ENCODE results near the gene TLCD3A. TPM values are rescaled to one million over a fixed set of nuclear protein-coding genes. Genes with fewer than 3 reads are reported as not detected.

The TLCD3A gene
- total RNA-seq, 4 donors from 2014 or later, result 2.8 to 13.6 (median 7.1) TPM

- Histone ChIP-seq H3K4me1 (peaks cover 0 to 10% (median 0%) of the 10 kb centered on the region in 3 donors), H3K9me3 (no peaks in the 10 kb centered on the region), H3K4me3 (no peak overlapping the region), H3K27me3 (no peaks in the 10 kb centered on the region), H3K27ac (no peak overlapping the region), H3K36me3 (peaks cover 0 to 50% of the 10 kb centered on the region in 2 donors)
- no peak for ATAC-seq
- WGBS, 2 donors (ENCODE audit: low coverage in 1 of 2), result 60 to 82% methylated on average over 2 to 5 of the region's 5 CpGs
- TF ChIP-seq POLR2AphosphoS5 (IDR thresholded peaks at IDR 0.05), result no peak
- TF ChIP-seq, protein P1, sequence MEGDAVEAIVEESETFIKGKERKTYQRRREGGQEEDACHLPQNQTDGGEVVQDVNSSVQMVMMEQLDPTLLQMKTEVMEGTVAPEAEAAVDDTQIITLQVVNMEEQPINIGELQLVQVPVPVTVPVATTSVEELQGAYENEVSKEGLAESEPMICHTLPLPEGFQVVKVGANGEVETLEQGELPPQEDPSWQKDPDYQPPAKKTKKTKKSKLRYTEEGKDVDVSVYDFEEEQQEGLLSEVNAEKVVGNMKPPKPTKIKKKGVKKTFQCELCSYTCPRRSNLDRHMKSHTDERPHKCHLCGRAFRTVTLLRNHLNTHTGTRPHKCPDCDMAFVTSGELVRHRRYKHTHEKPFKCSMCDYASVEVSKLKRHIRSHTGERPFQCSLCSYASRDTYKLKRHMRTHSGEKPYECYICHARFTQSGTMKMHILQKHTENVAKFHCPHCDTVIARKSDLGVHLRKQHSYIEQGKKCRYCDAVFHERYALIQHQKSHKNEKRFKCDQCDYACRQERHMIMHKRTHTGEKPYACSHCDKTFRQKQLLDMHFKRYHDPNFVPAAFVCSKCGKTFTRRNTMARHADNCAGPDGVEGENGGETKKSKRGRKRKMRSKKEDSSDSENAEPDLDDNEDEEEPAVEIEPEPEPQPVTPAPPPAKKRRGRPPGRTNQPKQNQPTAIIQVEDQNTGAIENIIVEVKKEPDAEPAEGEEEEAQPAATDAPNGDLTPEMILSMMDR (IDR thresholded peaks at IDR 0.05), result no peak
- no peak for TF ChIP-seq EP300 (IDR thresholded peaks at IDR 0.05)
- TF ChIP-seq POLR2A (IDR thresholded peaks at IDR 0.05), result no peak
Measured at GRCh38 chr17:708132-708531, 24.3 kb upstream of the TLCD3A start.

DNA sequence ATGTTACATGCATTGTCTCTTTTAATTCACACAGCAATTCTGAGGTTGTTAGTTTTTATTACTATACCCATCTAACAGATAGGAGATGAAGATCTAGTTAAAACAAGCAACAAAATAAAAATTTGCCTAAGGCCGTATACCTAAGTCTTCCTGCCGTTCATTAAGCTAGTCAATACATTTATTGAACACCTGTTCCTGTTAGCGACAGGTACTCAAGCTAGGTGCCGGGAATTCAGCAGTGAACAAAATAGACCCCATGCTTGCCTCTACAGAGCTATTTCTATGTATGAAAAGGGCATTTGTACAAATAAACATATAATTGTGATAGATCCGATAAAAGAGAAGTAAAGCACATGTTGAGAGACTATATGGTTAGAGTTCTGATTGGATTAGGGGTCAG, 14.3 kb upstream of the TLCD3A start:
- no peak for ATAC-seq
- Histone ChIP-seq H3K4me1 (peaks cover 0 to 34% (median 0%) of the 10 kb centered on the region in 3 donors), H3K27ac (no peak overlapping the region), H3K4me3 (no peak overlapping the region), H3K9me3 (no peaks in the 10 kb centered on the region), H3K36me3 (peaks cover 0 to 4% of the 10 kb centered on the region in 2 donors), H3K27me3 (no peaks in the 10 kb centered on the region)
- no peak for TF ChIP-seq POLR2AphosphoS5 (IDR thresholded peaks at IDR 0.05)
- no peak for TF ChIP-seq EP300 (IDR thresholded peaks at IDR 0.05)
- TF ChIP-seq, protein P1 (IDR thresholded peaks at IDR 0.05), result no peak
- TF ChIP-seq POLR2A (IDR thresholded peaks at IDR 0.05), result no peak
- WGBS, 2 donors (ENCODE audit: low coverage in 1 of 2), result 86 to 95% methylated on average over 5 of the region's 5 CpGs

DNA sequence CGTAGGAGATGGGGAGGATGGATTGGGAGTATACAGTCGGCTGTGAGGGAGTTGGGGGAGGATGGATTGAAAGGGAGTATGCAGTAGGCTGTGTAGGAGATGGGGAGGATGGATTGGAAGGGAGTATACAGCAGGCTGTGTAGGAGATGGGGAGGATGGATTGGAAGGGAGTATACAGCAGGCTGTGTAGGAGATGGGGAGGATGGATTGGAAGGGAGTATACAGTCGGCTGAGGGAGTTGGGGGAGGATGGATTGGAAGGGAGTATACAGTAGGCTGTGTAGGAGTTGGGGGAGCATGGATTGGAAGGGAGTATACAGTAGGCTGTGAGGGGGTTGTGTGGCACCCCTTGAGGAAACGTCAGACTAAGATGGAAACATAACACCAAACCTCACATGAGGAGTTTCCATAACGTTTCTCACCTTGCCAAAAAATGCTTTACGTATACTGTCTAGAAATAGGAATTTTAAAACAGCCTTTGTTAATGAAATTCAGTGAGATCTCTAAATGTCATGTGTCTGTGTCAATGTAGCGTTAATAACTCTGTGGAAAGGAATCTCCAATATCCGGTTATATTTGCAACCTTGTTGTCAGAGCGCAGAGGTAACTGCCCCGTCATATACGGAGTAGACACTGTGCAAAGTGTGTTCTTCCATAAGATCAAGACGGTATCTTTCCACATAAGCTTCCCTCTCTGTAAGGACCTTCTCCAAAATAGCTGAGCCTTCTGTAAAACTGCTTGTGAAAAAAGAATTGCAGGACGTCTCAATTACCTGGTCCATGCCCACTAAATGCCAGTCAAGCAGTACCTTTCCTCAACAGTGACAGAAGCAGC, 11.5 kb upstream of the TLCD3A start:
- H3K27me3 ChIP-seq, result no peaks in the 10 kb centered on the region
- peaks cover 0 to 4% of the 10 kb centered on the region in 2 donors for H3K36me3 ChIP-seq
- 70 to 74% methylated on average over 8 to 13 of the region's 13 CpGs for WGBS, 2 donors (ENCODE audit: low coverage in 1 of 2)
- H3K4me3 ChIP-seq, result no peak overlapping the region
- H3K4me1 ChIP-seq, result peaks cover 0 to 14% (median 0%) of the 10 kb centered on the region in 3 donors
- no peaks in the 10 kb centered on the region for H3K9me3 ChIP-seq
- TF ChIP-seq EP300 (IDR thresholded peaks at IDR 0.05) (no peak), POLR2A (IDR thresholded peaks at IDR 0.05) (no peak), POLR2AphosphoS5 (IDR thresholded peaks at IDR 0.05) (no peak)
- TF ChIP-seq, protein P1 (IDR thresholded peaks at IDR 0.05), result no peak
- no peak for ATAC-seq
- H3K27ac ChIP-seq, result no peak overlapping the region

GRCh38 chr17:721540-721937, 10.9 kb upstream of the TLCD3A start:
- TF ChIP-seq EP300 (IDR thresholded peaks at IDR 0.05) (no peak), POLR2A (IDR thresholded peaks at IDR 0.05) (no peak), POLR2AphosphoS5 (IDR thresholded peaks at IDR 0.05) (no peak)
- TF ChIP-seq, protein P1 (IDR thresholded peaks at IDR 0.05), result no peak
- Histone ChIP-seq H3K36me3 (peaks cover 0 to 4% of the 10 kb centered on the region in 2 donors), H3K4me3 (no peak overlapping the region), H3K9me3 (no peaks in the 10 kb centered on the region), H3K4me1 (peaks cover 0 to 8% (median 0%) of the 10 kb centered on the region in 3 donors), H3K27me3 (no peaks in the 10 kb centered on the region), H3K27ac (no peak overlapping the region)
- 80 to 81% methylated on average over 4 to 5 of the region's 5 CpGs for WGBS, 2 donors (ENCODE audit: low coverage in 1 of 2)
- no peak for ATAC-seq

DNA sequence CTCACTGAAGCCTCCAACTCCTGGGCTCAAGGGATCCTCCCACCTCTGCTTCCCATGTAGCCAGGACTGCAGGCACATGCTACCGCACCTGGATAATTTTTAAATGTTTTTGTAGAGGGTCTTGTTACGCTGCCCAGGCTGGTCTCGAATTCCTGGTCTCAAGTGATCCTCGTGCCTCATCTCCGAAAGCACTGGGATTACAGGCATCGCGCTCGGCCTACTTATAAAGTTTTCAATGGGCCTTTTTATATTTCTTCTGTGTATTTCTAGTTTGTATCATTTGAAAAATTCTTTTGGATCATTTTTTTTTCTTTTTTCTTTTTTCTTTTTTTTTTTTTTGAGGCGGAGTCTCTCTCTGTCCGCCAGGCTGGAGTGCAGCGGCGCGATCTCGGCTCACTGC, 7.3 kb upstream of the TLCD3A start:
- no peak overlapping the region for H3K27ac ChIP-seq
- H3K4me3 ChIP-seq, result no peak overlapping the region
- H3K9me3 ChIP-seq, result no peaks in the 10 kb centered on the region
- H3K36me3 ChIP-seq, result no peaks in the 10 kb centered on the region
- H3K27me3 ChIP-seq, result no peaks in the 10 kb centered on the region
- no peak for ATAC-seq
- H3K4me1 ChIP-seq, result no peaks in the 10 kb centered on the region
- TF ChIP-seq POLR2A (IDR thresholded peaks at IDR 0.05) (no peak), POLR2AphosphoS5 (IDR thresholded peaks at IDR 0.05) (no peak), EP300 (IDR thresholded peaks at IDR 0.05) (no peak)
- TF ChIP-seq, protein P1 (IDR thresholded peaks at IDR 0.05), result no peak
- 83 to 98% methylated on average over 2 to 9 of the region's 14 CpGs for WGBS, 2 donors (ENCODE audit: low coverage in 1 of 2)

All from gastroesophageal sphincter (tissue), 4 donors.